ENCODE data around the gene PDE6A. TPM values are rescaled to one million over a fixed set of nuclear protein-coding genes. Genes with fewer than 3 reads are reported as not detected.
A peak's percentile ranks its signal among the peaks of the same experiment; 100 is the strongest.

The PDE6A gene
- total and polyA plus RNA-seq, 9 of the 15 experiments (the other 6 are each of a cell fraction or from before 2014, with no cell fraction given): 0.01 to 0.04 (median 0.01) TPM; not detected in 6

DNA sequence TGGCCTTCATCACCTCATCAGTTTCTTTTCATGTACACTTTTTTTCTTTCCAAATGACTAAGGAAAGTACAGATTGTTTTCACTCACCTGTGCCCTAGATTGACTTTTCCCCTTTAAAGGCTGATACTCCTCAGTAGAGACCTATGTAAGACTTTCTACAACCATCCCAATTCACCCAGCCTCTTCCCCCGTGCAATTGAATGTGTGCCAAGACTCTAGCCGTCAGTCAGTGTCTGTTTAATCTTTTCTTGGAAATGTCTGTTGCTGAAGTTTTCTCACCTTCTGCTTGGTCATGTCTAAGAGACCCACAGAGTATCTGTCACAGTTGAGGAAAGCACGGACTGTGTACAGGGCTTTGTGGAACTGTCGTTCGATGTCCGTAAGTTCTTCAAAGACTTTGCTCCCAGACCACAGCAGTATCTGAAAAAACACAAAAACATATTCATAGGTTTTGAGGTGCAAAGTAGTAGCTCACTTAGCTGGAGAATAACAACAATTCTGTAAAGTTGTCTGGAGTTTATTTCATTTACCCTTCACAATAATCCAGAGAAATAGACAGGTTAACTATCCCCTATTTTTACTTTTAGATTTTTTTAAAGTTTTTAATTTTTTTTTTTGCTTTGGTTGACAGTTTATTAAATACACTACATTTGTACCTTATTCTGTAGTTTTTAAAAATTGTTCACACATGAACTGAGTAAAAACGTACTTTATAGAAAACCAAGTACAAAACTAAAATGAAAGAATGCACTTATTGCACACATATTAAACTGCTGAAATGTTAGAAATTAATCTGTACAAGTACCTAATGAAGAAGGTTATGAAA lies 13.6 kb downstream of the PDE6A start:
- Histone ChIP-seq H4K20me1 (replicated peaks; ENCODE audit: control insufficient read depth, insufficient read depth, low read length) (no peaks in the 10 kb centered on the region), H3K4me1 (replicated peaks in 1 of 2; ENCODE audit: control insufficient read depth in 2 of 2, insufficient read depth in 2 of 2, low read length in 2 of 2) (peaks cover 5 to 19% of the 10 kb centered on the region in 2 experiments; a peak in 4 of 5 replicates), H3K79me2 (ENCODE audit: control insufficient read depth, insufficient read depth, low read length) (no peaks in the 10 kb centered on the region), H3K27ac (ENCODE audit: extremely low read depth, low read depth, low read length) (peak overlapping the region; percentile 55), H2AFZ (ENCODE audit: low read depth, low read length) (peak overlapping the region; percentile 97), H3K4me2 (ENCODE audit: insufficient read depth, low read length) (peak overlapping the region; percentile 71), H3K36me3 (ENCODE audit: control insufficient read depth, insufficient read depth, low read length) (no peaks in the 10 kb centered on the region), H3K9ac (ENCODE audit: insufficient read depth in 1 of 2, low read depth in 2 of 2, low read length in 2 of 2) (peak overlapping the region in 1 of 2 experiments; percentile 11; a peak in 2 of 4 replicates), H3K9me3 (replicated peaks; ENCODE audit: control insufficient read depth, insufficient read depth, low read depth, low read length) (no peaks in the 10 kb centered on the region), H3K9me1 (ENCODE audit: control insufficient read depth, insufficient read depth, low read length) (no peaks in the 10 kb centered on the region), H3K27me3 (ENCODE audit: control insufficient read depth in 2 of 2, insufficient read depth in 2 of 2, low read length in 2 of 2) (no peaks in the 10 kb centered on the region), H3K4me3 (peak overlapping the region; percentile 18; the same call in 1 of the 2 replicates)
- ATAC-seq (peak; percentile 90), FAIRE-seq (peak; percentile 96), DNase-seq (ENCODE audit: extremely low read depth in 1 of 4, low spot score in 3 of 4) (peak in 2 of 4 experiments; percentile 81 to 91)
- in situ Hi-C loops (cut with MboI): no loop called here
- 3% methylated on average over 7 of the region's 7 CpGs for WGBS (ENCODE audit: insufficient coverage, low coverage, missing lambda C conversion rate)
- intact Hi-C loops (cut with micrococcal nuclease): loop anchor here (1.0 kb wide), 1 partner anchor 9 kb away; no protein-coding TSS in a partner anchor
- ChIA-PET POLR2A (interaction anchor here (0.6 to 1.5 kb wide), 5 partner anchors 9 to 19 kb away, joined by 3 to 4 read pairs (median 3); no protein-coding TSS in a partner anchor), CTCF (ENCODE audit: low intra/inter-chr PET ratio) (no interaction called here)
- BruUV-seq (replicated peaks): no TSS peak
- TF ChIP-seq SUPT5H (IDR thresholded peaks at IDR 0.05): no peak
- no peak for TF ChIP-seq ZNF41 (CRISPR knock-in tag; conservative IDR thresholded peaks at IDR 0.05)
- TF ChIP-seq, protein P1, sequence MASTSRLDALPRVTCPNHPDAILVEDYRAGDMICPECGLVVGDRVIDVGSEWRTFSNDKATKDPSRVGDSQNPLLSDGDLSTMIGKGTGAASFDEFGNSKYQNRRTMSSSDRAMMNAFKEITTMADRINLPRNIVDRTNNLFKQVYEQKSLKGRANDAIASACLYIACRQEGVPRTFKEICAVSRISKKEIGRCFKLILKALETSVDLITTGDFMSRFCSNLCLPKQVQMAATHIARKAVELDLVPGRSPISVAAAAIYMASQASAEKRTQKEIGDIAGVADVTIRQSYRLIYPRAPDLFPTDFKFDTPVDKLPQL (IDR thresholded peaks at IDR 0.05; ENCODE audit: extremely low read depth, insufficient read length): no peak
- TF ChIP-seq ZNF830 (CRISPR knock-in tag; IDR thresholded peaks at IDR 0.05): no peak
- TF ChIP-seq HDAC3 (IDR thresholded peaks at IDR 0.05; ENCODE audit: borderline replicate concordance, partially characterized antibody): peak; percentile 50
- no peak for TF ChIP-seq KDM2B (CRISPR knock-in tag; IDR thresholded peaks at IDR 0.05)
- no peak for TF ChIP-seq EHMT2 (IDR thresholded peaks at IDR 0.05)
- no peak for TF ChIP-seq TSC22D4 (tag; IDR thresholded peaks at IDR 0.05)
- TF ChIP-seq MECOM (CRISPR knock-in tag; IDR thresholded peaks at IDR 0.05): no peak
- no peak for TF ChIP-seq HSF4 (CRISPR knock-in tag; IDR thresholded peaks at IDR 0.05; ENCODE audit: borderline replicate concordance)
- no peak for TF ChIP-seq ETV1 (tag; conservative IDR thresholded peaks at IDR 0.05; ENCODE audit: low read depth)
- no peak for TF ChIP-seq TAF15 (IDR thresholded peaks at IDR 0.05; ENCODE audit: low read depth, low read length)
- no peak for TF ChIP-seq NCOA4 (IDR thresholded peaks at IDR 0.05; ENCODE audit: partially characterized antibody)
- no peak for TF ChIP-seq MCM3 (IDR thresholded peaks at IDR 0.05)
- TF ChIP-seq, protein P2, sequence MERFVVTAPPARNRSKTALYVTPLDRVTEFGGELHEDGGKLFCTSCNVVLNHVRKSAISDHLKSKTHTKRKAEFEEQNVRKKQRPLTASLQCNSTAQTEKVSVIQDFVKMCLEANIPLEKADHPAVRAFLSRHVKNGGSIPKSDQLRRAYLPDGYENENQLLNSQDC (CRISPR knock-in tag; IDR thresholded peaks at IDR 0.05): no peak
- no peak for TF ChIP-seq RBM15 (IDR thresholded peaks at IDR 0.05; ENCODE audit: insufficient read depth, low read length)
- TF ChIP-seq ZNF551 (CRISPR knock-in tag; IDR thresholded peaks at IDR 0.05): no peak
- TF ChIP-seq HMBOX1 (IDR thresholded peaks at IDR 0.05): no peak
- no peak for TF ChIP-seq TEAD1 (CRISPR knock-in tag; IDR thresholded peaks at IDR 0.05)
- TF ChIP-seq, protein P3, sequence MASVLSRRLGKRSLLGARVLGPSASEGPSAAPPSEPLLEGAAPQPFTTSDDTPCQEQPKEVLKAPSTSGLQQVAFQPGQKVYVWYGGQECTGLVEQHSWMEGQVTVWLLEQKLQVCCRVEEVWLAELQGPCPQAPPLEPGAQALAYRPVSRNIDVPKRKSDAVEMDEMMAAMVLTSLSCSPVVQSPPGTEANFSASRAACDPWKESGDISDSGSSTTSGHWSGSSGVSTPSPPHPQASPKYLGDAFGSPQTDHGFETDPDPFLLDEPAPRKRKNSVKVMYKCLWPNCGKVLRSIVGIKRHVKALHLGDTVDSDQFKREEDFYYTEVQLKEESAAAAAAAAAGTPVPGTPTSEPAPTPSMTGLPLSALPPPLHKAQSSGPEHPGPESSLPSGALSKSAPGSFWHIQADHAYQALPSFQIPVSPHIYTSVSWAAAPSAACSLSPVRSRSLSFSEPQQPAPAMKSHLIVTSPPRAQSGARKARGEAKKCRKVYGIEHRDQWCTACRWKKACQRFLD (CRISPR knock-in tag; IDR thresholded peaks at IDR 0.05): no peak
